Activated naive CD8-positive, alpha-beta T cell treated with anti-CD3 and anti-CD28 coated beads, Interleukin-2, amount 50 U/mL, for 24 hours (primary cell): Measurements from ENCODE around the gene RANBP9.

ENCODE experiments used
- ATAC-seq: fragments of 150-1000 bp; cut with Tn5 transposase; one replicate; pipeline ENCODE4 v1.10.0; 2021
- DNase-seq: peaks from one replicate; pipeline ENCODE4 v3.0.0; 2021
- H3K27ac Mint-ChIP-seq: one replicate; pipeline ENCODE4 v1.8.0; 2021; ENCODE audit warnings: mild to moderate bottlenecking, mixed read lengths
- H3K27me3 Mint-ChIP-seq: one replicate; pipeline ENCODE4 v1.8.0; 2021; ENCODE audit warnings: mixed read lengths
- H3K36me3 Mint-ChIP-seq: one replicate; pipeline ENCODE4 v1.8.0; 2021; ENCODE audit warnings: low read depth, mixed read lengths
- H3K4me1 Mint-ChIP-seq: one replicate; pipeline ENCODE4 v1.8.0; 2021; ENCODE audit warnings: mixed read lengths
- H3K4me3 Mint-ChIP-seq: one replicate; pipeline ENCODE4 v1.8.0; 2021; ENCODE audit warnings: mild to moderate bottlenecking, moderate library complexity, mixed read lengths
- H3K9me3 Mint-ChIP-seq: one replicate; pipeline ENCODE4 v1.8.0; 2021; ENCODE audit warnings: mixed read lengths

Gene RANBP9

DNA sequence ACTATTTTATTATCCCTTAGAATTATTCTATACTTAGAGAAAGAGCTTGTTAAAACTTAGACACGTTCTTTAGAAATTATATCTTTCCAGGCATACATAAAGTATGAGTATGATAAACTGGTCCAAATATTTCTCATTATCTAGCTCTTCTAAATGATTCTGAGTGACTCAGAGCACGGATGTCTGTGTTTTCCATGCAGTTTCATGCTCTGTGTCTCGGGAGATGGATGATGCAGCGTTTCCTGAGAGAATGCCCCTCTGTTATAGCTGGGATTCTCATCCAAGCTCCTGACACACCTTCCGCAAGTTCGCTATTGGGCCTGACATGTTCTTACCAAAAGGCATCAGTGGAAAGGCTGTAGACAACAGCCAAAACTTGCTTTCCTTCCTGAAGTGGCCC lies 117.9 kb downstream of the RANBP9 start:
- Mint-ChIP-seq H3K4me3 (no peak overlapping the region), H3K27ac (no peak overlapping the region), H3K36me3 (peaks cover 16% of the 10 kb centered on the region), H3K9me3 (no peaks in the 10 kb centered on the region), H3K4me1 (no peaks in the 10 kb centered on the region), H3K27me3 (no peaks in the 10 kb centered on the region)
- DNase-seq, result no peak
- no peak for ATAC-seq

- Mint-ChIP-seq H3K36me3 (peaks cover 13% of the 10 kb centered on the region), H3K27ac (no peak overlapping the region), H3K4me1 (no peaks in the 10 kb centered on the region), H3K4me3 (no peak overlapping the region), H3K9me3 (no peaks in the 10 kb centered on the region), H3K27me3 (no peaks in the 10 kb centered on the region)
- ATAC-seq, result no peak
- no peak for DNase-seq
These were observed 118.5 kb downstream of the RANBP9 start for GRCh38 chr6:13593103-13593502.

DNA sequence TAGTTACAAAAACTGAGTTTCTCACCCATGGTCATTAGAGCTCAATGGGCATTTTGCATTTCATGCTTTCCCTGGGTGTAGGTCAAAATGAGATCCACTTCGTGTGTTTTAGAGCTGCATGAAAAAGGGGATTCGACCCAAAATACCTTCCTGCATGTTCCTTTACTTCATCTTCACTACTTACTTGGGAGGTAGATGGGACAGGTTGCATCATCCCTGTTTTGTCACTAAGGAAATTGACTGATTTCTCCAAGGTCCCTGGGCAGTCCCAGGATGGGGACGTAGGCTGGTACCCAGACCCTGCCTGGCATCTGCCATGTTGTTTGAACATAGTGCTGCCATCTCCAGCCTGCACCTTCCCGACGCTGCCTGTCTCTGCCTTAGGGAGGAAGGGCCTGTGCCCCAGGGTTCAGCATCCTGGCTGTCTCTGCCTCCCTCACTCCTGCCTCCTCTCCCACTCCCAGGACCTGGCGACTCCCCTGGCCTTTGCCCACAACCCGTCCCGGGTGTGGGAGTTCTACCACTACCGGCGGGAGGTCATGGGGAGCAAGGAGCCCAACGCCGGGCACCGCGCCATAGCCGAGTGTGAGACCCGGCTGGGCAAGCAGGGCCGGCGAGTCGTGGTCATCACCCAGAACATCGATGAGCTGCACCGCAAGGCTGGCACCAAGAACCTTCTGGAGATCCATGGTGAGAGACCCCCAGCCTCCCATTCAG lies 120.3 kb downstream of the RANBP9 start:
- no peaks in the 10 kb centered on the region for H3K27me3 Mint-ChIP-seq
- H3K4me1 Mint-ChIP-seq, result no peaks in the 10 kb centered on the region
- no peak overlapping the region for H3K4me3 Mint-ChIP-seq
- peaks cover 10% of the 10 kb centered on the region for H3K36me3 Mint-ChIP-seq
- no peaks in the 10 kb centered on the region for H3K9me3 Mint-ChIP-seq
- no peak for ATAC-seq
- DNase-seq, result no peak
- H3K27ac Mint-ChIP-seq, result no peak overlapping the region

DNA sequence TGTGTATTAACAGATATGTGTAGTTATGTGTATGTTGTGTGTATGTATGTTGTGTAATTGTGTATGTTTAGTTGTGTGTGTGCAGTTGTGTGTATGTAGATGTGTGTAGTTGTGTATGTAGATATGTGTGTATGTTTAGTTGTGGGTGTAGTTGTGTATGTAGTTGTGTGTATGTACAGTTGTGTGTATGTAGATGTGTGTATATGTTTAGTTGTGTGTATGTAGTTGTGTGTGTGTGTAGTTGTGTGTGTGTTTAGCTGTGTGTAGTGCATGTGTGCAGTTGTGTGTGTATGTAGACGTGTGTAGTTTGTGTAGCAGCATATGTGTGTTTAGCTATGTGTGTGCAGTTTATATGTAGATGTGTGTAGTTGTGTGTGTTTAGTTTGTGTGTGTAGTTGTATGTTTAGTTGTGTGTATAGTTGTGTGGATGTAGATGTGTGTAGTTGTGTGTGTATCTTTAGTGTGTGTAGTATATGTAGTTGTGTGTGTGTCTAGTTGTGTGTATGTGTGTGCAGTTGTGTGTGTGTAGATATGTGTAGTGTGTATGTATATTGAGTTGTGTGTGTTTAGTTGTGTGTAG lies 121.0 kb downstream of the RANBP9 start:
- Mint-ChIP-seq H3K27me3 (no peaks in the 10 kb centered on the region), H3K4me1 (no peaks in the 10 kb centered on the region), H3K4me3 (no peak overlapping the region), H3K9me3 (no peaks in the 10 kb centered on the region), H3K36me3 (peaks cover 10% of the 10 kb centered on the region), H3K27ac (no peak overlapping the region)
- ATAC-seq, result no peak
- DNase-seq, result no peak

GRCh38 chr6:13589801-13590200 lies 121.8 kb downstream of the RANBP9 start:
- no peaks in the 10 kb centered on the region for H3K27me3 Mint-ChIP-seq
- no peak overlapping the region for H3K4me3 Mint-ChIP-seq
- ATAC-seq (no peak), DNase-seq (no peak)
- H3K4me1 Mint-ChIP-seq, result no peaks in the 10 kb centered on the region
- peaks cover 16% of the 10 kb centered on the region for H3K36me3 Mint-ChIP-seq
- no peak overlapping the region for H3K27ac Mint-ChIP-seq
- H3K9me3 Mint-ChIP-seq, result no peaks in the 10 kb centered on the region

- no peak for DNase-seq
- Mint-ChIP-seq H3K4me3 (no peak overlapping the region), H3K27me3 (no peaks in the 10 kb centered on the region), H3K4me1 (no peaks in the 10 kb centered on the region), H3K36me3 (peaks cover 15% of the 10 kb centered on the region), H3K9me3 (no peaks in the 10 kb centered on the region), H3K27ac (peak overlapping the region; percentile 7)
- ATAC-seq, result no peak
These were observed 124.8 kb downstream of the RANBP9 start for GRCh38 chr6:13586603-13587542.

- ATAC-seq, result no peak
- H3K27me3 Mint-ChIP-seq, result no peaks in the 10 kb centered on the region
- no peak for DNase-seq
- H3K4me1 Mint-ChIP-seq, result no peaks in the 10 kb centered on the region
- peaks cover 21% of the 10 kb centered on the region for H3K36me3 Mint-ChIP-seq
- H3K4me3 Mint-ChIP-seq, result no peak overlapping the region
- no peak overlapping the region for H3K27ac Mint-ChIP-seq
- H3K9me3 Mint-ChIP-seq, result no peaks in the 10 kb centered on the region
These were observed 129.9 kb downstream of the RANBP9 start for GRCh38 chr6:13581700-13582229.

DNA sequence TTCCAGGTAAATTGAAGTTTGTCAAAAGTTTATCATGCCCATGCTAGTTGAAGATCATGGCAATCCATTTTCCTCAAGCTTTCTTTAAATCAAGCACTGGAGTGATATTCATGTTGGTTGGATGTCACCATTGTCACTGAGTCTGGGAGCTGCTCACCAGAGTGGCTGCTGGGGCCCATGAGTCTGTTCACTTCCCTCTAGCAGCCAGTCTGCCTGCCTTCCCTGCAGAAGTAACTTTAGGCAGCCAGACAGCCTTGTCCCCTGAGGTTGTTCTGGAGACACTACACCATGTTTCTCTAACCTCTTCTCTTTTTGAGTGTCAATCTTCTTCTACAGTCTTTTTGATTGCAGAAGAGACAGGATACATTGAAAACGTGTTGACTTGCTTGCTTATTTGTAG lies 131.7 kb downstream of the RANBP9 start:
- Mint-ChIP-seq H3K4me3 (no peak overlapping the region), H3K27me3 (no peaks in the 10 kb centered on the region), H3K36me3 (peaks cover 17% of the 10 kb centered on the region), H3K27ac (no peak overlapping the region), H3K4me1 (peaks cover 13% of the 10 kb centered on the region), H3K9me3 (no peaks in the 10 kb centered on the region)
- DNase-seq (no peak), ATAC-seq (no peak)

GRCh38 chr6:13577926-13578325 lies 133.7 kb downstream of the RANBP9 start:
- no peak for ATAC-seq
- H3K36me3 Mint-ChIP-seq, result peaks cover 12% of the 10 kb centered on the region
- DNase-seq, result no peak
- no peaks in the 10 kb centered on the region for H3K27me3 Mint-ChIP-seq
- no peak overlapping the region for H3K27ac Mint-ChIP-seq
- H3K4me3 Mint-ChIP-seq, result no peak overlapping the region
- H3K9me3 Mint-ChIP-seq, result no peaks in the 10 kb centered on the region
- H3K4me1 Mint-ChIP-seq, result peaks cover 27% of the 10 kb centered on the region

DNA sequence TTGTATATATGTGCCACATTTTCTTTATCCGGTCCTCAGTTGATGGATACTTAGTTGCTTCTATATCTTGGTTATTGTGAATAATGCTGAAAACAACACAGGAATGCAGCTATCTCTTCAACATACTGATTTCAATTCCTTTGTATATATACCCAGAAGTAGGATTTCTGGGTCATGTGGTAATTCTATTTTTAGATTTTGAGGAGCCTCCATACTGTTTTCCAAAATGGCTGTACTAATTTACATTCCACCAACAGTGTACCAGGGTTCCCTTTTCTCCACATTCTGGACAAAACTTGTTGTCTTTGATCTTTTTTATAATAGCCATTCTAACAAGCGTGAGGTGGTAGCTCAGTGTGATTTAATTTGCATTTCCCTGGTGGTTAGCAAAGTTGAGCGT lies 135.6 kb downstream of the RANBP9 start:
- ATAC-seq, result no peak
- peaks cover 9% of the 10 kb centered on the region for H3K36me3 Mint-ChIP-seq
- peaks cover 28% of the 10 kb centered on the region for H3K4me1 Mint-ChIP-seq
- no peaks in the 10 kb centered on the region for H3K27me3 Mint-ChIP-seq
- no peak overlapping the region for H3K27ac Mint-ChIP-seq
- peak overlapping the region; percentile 37 for H3K4me3 Mint-ChIP-seq
- DNase-seq, result no peak
- H3K9me3 Mint-ChIP-seq, result no peaks in the 10 kb centered on the region

DNA sequence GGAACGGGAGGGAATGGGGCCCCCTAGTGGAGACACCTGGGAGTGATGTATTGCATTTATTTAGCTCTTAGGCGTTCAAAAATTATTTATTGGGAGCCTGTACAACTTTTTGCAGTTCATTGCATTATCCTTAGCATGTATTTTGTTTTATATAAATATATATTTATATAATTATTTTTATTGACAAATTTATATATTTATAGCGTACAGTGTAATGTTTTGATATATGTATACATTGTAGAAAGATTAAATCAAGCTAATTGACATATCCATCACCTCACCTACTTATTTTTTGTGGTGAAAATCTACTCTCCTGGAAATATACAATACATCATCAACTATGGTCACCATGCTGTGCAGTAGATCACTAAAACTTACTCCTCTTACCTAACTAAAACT lies 136.3 kb downstream of the RANBP9 start:
- Mint-ChIP-seq H3K36me3 (peaks cover 4% of the 10 kb centered on the region), H3K4me1 (peaks cover 28% of the 10 kb centered on the region), H3K27ac (peak overlapping the region; percentile 96), H3K9me3 (no peaks in the 10 kb centered on the region), H3K4me3 (peak overlapping the region; percentile 97), H3K27me3 (no peaks in the 10 kb centered on the region)
- ATAC-seq (no peak), DNase-seq (no peak)

DNA sequence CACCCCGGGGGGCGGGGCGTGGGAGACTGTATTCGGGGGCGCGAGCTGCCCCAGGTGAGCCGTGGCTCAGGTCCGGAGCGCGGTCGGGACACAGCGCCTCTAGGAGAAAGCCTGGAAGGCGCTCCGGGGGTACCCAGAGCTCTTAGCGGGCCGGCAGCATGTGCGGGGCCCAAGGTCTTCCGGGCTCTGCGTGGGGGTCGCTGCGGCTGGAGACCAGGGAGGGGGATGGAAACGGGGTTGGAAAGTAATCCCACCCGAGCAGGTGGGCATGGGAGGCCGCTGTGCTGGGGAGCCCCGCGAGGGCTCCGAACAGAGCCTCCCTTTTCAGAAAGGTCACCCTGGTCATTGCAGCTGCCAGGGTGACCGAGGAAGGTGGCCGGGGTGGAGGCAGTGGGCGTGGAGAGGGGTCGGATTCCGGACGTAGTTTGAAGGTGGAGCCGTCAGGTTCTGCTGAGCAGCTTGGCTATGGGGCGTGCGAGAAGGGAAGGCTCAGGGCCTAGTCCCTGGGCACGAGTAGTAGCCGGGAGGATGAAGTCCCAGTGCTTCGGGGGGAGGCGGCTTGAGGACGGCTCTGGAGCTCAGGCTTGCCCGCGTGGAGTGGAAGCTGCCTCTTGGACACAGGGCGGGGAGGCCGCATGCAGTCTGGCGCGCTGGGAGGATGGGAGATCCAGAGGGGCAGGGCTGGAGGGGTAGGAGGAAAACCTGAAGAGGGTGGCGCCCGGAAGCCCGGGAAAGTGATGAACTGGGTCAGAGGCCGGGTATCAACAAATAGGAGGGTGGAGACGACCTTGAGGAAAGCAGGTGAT lies 136.9 kb downstream of the RANBP9 start, which contains the start of gene SIRT5:
SIRT5 (plus strand) TSS at position 31 of the 806 bp plus-strand sequence. CDS start 9,510 bp downstream, outside the sequence.
- Mint-ChIP-seq H3K4me3 (peak within 1 kb of the TSS; percentile 97), H3K27ac (peak within 1 kb of the TSS; percentile 96), H3K9me3 (no peaks in the 10 kb centered on the region), H3K36me3 (peaks cover 2% of the 10 kb centered on the region), H3K4me1 (peaks cover 28% of the 10 kb centered on the region), H3K27me3 (no peaks in the 10 kb centered on the region)
- ATAC-seq (peak; percentile 79), DNase-seq (peak; percentile 82)

DNA sequence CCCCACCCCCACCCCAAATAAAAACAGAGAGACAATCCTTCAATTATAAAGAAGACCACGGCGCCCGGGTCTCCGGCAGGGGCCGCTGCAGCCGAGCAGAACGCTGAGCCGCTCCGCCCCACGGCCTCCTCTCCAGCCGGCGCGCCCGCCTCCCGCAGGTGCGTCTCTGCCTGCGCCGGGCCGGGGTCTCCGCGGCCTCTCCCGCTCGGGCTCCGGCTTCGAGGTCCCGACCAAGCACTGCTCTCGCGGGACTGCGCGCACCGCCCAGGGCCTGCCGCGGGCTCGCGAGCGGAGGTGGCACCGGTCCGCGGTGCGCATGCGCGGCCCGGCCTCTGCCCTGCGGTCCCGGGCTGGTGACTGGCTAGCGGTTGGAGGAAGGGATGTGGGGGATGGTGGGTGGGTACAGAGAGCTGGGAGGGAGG lies 137.5 kb downstream of the RANBP9 start:
- DNase-seq (peak; percentile 92), ATAC-seq (peak; percentile 83)
- H3K27me3 Mint-ChIP-seq, result no peaks in the 10 kb centered on the region
- H3K9me3 Mint-ChIP-seq, result no peaks in the 10 kb centered on the region
- H3K27ac Mint-ChIP-seq, result peak overlapping the region; percentile 96
- H3K36me3 Mint-ChIP-seq, result peaks cover 2% of the 10 kb centered on the region
- peak overlapping the region; percentile 97 for H3K4me3 Mint-ChIP-seq
- H3K4me1 Mint-ChIP-seq, result peaks cover 28% of the 10 kb centered on the region

- Mint-ChIP-seq H3K4me1 (peaks cover 28% of the 10 kb centered on the region), H3K27me3 (no peaks in the 10 kb centered on the region), H3K27ac (peak overlapping the region; percentile 80), H3K4me3 (peak overlapping the region; percentile 97), H3K9me3 (no peaks in the 10 kb centered on the region), H3K36me3 (peaks cover under 1% of the 10 kb centered on the region)
- DNase-seq, result peak; percentile 12
- ATAC-seq, result no peak
These were observed 137.9 kb downstream of the RANBP9 start for GRCh38 chr6:13573669-13574110.
